Tongue (tissue), 2 donors: ENCODE results near the gene TAC3. TPM values are rescaled to one million over a fixed set of nuclear protein-coding genes. Genes with fewer than 3 reads are reported as not detected.
"Not testable (repeated sequence)": the region's sequence is repeated elsewhere in the genome, so short reads cannot be mapped to it uniquely, and the experiment has no call there.

ENCODE experiments used
- DNase-seq: peaks from one replicate; pipeline ENCODE4 v3.0.0-alpha.2; 2015
- total RNA-seq: library from RNA; depleted of rRNA; stranded (reverse); fragments of >200 nt; gene quantifications from one replicate; pipeline ENCODE4 v1.2.3, GENCODE V29; 2014

TAC3 gene
- total RNA-seq, 1 donor from 2014 or later, result not detected

DNA sequence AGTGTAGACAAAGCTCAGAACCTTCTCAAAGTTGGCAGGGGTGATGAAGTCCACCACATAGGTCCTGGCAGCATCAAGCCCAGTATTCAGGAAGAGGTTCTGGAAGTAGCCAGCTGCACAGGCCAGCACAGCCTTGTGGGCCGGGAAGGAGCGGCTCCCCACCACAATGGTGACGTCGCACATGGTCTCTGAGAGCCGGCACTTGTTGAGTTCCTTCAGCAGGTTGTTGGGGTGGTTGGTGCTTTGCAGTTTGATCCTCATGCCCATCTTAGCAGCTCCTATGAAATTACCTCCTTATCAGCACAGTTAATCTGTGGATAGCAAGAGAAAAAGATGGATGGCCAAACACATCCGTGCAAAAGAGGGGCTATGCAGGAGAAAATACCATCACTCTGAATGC lies 11.7 kb downstream of the TAC3 start:
- no peak for DNase-seq

DNA sequence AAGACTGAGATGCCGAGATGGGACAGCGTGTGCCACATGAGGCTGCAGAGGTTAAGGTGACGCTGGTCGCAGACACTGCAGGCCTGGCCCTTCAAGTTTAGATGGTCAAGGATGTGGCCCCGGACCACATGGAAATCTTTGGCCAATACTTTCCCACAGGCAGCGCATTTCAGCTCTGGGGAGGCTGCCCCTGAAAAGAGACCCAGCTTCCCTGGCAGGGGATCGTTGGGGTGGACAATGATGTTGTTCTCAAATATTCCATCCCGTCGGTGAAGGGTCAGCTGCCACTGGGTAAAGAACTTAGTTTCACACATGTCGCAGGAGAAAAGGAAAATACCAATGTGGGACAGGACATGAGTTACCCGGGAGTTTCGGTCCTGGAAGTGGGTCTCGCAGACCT lies 12.9 kb downstream of the TAC3 start:
- DNase-seq, result no peak

DNA sequence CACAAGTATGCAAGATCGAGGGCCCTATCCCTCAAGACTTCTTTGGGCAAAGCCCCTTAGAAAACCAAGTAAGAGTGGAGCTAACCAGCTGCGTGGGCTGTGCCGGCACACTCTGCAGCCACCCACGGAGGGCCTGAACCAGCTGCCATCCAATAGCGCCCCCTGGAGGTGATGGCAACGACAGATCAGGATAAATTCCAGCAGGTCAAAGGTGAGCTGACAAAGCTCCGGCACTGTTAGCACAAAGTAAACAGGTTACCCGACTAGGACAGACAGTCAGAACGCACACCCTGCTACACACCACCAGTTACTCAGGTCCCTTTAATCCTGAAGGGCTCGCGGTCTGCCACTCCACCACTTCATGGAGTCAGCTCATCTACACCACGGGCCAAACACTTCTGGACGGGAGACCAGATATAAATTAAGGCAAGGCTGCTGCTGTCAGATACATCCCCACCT lies 14.9 kb downstream of the TAC3 start:
- peak; percentile 52 for DNase-seq

DNA sequence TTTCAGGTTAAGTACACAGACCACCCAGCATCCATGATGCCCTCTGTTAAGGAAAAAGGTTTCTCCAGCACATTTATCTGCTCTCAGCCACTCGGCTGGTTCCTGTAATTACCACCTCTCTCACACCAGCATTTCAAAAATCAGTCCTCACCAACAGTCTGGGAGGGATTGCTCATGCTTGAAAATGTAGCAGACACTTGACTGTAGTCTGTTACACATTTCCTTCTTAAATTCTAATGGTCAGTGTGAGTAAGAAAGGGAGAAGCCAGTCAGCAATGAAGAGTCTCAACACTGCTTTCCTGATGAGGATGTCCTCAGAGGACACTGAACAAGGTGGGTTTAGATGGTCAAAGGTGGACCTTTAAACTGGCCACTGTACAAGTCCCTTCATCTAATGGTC lies 15.9 kb downstream of the TAC3 start:
- DNase-seq, result no peak

DNA sequence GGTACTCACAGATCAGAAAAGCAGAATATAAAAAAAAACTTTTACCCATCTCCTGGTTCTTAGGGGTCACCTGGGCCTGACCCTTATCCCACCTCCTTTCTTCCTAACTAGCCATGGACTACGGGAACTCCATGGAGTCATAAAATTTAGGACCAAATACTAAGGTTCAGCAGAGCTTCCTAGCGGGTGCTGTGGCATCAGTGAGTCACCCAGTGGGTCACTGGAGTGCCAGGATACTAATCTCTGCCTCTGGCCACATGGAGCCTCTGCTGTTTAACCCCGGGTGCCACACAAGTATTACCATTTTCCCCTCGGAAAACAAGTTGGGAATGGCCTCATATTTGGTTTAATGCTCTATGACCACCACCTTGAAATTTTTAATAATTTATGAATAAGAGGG lies 16.9 kb downstream of the TAC3 start:
- no peak for DNase-seq

DNA sequence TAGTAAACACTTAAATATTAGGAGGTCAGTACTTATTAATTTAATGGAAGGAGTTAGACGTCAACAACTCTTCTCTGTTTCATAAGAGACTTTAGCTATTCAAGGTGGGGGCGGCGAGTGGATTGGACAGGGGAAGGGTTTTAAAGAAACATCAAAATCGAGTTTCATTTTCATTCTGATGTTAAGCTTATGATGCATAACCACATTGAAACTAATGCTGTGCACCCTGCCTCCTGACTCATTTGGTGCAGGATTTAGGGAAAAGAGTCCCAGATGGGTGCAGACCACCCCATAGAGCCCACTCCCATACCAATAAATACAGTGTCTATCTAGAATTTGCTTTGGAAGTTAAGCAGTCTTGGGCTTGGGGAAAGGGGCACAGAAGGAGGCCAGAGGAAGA lies 17.3 kb downstream of the TAC3 start:
- no peak for DNase-seq

DNA sequence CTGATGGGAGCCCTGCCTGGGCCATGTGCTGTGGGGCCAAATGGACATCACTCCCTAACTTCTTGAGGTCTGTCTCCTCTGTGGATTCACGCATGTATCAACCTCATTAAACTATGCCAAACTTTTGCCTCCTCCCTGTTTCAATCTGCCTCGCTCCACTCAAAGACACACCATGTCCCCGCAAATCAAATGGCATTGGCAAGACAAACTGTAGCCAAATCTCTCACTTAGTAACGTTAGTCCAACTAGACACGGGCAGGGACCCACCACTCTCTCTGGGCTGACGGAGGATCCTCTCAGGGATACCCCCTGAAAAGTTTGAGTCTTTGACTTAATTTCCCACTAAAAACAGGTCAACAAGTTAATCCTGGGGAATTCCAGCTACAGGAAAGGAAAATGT lies 18.0 kb downstream of the TAC3 start:
- no peak for DNase-seq

DNA sequence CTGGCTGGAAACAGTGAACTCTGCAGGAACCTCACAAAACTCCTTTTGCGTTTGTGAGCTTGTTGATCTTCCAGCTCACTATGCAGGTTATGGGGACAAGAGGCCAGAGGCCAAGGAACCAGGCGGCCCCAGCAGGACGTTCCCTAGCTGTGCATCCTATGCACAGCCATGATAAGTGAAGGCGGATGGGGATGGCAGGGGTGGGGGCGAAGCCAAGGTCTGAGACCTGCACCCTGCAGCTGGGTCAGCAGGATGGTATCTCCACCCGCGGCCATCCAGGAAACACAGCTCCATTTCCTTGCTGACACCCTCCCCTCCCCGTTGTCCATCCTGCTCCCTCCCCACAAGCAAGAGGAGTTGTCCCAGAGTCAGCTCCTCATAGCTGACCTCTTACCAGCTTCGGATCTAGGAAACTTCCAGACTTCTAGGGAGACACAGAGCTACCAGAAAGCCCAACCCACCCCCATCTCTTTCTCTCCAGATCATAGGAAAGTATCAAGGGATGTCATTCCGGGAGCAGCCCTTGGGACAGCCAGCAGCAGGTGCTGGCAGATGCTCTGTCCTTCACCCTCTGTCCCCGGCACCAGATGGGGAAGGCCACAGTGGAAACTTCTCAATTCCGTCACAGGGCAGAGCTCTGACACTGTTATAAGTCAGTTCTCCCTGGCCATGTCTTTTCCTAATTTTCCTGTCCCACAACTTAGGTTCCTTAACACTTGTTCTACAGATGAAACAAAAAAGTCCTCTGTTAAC lies 19.4 kb downstream of the TAC3 start:
- DNase-seq, result no peak

DNA sequence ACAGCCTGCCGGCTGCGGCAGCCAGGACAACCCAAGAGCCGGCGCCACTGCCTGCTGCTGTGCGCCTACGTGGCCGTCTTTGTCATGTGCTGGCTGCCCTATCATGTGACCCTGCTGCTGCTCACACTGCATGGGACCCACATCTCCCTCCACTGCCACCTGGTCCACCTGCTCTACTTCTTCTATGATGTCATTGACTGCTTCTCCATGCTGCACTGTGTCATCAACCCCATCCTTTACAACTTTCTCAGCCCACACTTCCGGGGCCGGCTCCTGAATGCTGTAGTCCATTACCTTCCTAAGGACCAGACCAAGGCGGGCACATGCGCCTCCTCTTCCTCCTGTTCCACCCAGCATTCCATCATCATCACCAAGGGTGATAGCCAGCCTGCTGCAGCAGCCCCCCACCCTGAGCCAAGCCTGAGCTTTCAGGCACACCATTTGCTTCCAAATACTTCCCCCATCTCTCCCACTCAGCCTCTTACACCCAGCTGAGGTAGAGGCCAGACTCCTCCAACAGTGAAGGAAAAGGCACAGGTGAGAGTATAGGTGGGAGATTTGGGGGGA lies 20.3 kb downstream of the TAC3 start:
- no peak for DNase-seq

DNA sequence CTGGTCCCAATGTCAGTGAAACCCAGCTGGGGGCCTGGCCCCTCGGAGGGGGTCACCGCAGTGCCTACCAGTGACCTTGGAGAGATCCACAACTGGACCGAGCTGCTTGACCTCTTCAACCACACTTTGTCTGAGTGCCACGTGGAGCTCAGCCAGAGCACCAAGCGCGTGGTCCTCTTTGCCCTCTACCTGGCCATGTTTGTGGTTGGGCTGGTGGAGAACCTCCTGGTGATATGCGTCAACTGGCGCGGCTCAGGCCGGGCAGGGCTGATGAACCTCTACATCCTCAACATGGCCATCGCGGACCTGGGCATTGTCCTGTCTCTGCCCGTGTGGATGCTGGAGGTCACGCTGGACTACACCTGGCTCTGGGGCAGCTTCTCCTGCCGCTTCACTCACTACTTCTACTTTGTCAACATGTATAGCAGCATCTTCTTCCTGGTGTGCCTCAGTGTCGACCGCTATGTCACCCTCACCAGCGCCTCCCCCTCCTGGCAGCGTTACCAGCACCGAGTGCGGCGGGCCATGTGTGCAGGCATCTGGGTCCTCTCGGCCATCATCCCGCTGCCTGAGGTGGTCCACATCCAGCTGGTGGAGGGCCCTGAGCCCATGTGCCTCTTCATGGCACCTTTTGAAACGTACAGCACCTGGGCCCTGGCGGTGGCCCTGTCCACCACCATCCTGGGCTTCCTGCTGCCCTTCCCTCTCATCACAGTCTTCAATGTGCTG lies 21.0 kb downstream of the TAC3 start:
- DNase-seq, result no peak

DNA sequence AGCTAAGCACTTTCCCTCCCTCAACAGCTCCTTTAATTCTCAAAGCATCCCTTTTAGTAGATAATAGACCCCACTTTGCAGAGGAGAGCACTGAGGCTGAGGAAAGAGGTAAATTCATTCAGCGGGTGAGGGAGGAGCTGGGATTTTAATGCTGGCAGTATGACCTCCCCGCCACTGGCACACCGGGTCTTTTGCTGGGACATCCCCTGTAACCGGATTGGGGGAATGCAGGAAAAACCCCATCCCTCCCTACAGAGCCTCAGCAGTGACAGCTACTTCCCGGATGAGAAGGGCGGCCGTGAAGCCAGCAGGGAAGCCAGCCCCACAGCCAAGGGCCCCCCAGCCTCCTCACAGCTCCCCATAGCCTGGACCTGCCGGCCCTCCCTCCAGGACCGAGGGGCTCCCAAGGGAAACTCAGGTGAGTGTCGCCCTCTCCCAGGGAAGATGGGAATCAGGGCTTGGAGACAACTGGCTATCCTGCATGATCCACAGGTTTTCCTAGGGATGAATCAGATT lies 22.0 kb downstream of the TAC3 start:
- no peak for DNase-seq

DNA sequence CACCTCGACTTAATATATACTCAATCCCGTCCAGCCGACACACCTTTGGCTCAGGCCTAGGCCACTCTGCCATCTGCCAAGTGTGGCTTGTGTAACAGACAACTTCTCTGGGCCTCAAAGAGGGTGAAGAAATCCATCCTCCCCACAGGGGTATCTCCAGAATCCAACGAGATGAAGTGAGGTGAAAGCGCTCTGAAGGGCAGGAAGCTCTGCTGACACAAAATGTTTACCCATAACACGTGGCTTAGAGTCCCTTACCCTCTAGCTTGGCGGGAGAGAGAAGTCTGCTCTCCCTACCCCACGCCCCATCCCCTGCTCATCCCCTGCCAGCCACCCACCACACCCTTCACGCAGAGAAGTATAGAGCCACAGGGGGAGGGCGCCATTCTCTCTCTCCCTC lies 23.0 kb downstream of the TAC3 start:
- DNase-seq, result no peak

DNA sequence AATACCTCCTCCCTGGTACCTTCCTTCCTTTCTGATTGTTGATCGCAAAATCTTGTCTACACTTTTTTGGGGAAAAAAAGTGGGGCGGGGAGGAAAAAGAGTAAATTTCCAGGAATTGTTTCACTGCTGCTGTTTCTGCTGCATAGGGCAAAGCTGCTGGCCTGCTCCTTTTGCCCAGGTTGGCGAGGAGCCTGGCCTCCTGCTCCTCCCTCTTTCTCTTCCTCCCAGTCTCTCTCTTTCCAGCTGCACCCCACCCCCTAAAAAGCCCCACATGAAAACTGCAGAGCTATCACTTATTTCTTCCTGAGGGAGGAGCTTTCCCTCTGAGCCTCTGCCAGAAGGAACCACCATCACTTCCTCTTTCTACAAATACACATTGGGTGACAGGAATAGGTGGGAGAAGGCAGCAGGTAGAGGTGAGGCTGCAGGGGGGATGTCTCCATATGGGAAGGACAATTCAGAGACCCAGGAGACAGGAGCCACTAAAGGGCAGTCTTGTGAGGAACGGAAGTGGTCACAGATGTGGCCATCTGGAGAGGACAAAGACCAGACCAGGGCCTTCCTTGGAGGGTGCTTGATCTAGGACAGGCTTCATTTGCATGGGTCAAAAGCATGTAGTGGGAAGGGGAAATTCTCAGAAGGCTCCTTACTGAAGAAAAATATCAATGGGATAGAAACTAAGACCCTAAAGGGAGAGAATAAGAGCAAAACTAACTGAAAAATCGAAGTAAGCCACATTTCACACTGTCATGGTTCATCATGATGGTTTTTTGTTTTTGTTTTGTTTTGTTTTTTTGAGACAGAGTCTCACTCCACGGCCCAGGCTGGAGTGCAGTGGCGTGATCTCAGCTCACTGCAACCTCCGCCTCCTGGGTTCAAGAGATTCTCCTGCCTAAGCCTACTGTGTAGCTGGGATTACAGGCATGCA lies 24.7 kb downstream of the TAC3 start:
- DNase-seq, result no peak

DNA sequence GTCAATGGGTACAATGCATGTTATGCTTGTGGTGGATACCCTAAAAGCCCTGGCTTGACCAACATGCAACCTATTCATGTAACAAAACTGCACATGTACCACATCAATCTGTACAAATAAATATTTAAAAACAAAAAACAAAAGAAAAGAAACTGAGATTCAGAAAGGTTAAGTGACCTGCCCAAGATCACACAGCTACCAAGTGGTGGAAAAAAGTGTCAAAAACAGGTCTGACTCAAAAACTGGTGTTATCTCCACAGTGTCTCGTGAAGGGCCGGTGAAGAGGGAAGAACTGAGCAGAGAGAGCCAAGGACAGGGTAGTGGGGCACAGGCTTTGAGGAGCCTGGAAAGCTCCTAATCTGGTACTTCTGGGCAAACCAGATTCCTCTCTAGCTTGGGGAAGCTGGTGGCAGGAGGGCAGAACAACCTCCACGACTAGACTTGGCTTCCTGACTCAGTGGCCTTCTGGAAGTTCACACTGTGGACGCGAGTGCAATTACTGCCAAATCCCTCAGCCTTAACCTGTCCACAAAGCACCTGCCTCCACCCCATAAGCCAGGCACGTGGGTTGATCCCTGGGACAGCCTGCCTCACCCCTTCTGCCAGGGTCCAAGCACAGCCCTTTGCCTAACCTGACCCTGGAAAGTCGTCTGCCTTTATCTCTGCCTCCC lies 25.5 kb downstream of the TAC3 start:
- no peak for DNase-seq

DNA sequence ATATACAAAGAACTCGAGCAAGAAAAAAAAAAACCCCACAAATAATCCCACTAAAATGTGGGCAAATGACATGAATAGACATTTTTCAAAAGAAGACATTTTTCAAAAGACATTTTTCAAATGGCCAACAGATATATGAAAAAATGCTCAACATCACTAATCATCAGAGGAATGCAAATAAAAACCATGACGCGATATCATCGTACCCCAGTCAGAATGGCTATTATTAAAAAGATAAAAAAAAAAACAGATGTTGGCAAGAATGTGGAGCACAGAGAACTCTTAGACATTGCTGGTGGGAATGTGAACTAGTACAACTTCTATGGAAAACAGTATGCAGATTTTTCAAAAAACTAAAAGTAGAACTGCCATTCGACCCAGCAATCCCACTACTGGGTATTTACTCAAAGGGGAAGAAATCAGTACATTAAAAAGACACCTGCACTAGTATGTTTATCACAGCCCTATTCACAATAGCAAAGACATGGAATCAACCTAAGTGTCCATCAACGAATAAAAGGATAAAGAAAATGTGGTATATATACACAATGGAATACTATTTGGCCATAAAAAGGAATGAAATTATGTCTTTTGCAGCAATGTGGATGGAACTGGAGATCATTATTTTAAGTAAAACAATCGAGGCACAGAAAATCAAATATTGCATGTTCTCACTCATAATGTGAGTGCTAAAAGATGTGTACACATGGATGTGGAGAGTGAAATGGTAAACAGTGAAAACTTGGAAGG lies 26.3 kb downstream of the TAC3 start:
- no peak for DNase-seq

DNA sequence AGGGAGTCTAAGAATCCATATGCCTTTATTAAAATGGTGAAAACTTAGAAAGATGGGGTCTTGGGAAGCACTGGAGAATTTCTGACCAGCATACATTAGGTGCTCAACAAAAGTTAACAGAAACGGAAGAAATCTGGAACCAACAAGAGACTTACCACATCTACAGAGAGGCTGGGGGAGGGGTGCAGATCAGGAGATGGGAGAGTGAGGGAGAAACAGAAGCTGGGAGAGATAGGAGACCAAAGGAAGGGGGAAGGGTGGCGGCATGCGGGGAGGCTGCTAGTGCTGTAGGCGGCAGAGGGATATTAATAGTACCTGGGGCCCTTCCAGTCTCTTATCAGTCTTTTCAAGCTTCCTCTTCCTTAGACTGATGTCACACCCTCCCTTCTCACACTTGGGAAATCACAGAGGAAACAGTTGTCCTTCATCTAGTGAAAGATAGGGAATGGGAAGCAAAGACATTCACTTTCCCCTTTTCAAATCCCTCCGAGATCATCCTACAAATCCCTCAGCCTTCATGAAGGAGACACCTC lies 28.1 kb downstream of the TAC3 start:
- no peak for DNase-seq

DNA sequence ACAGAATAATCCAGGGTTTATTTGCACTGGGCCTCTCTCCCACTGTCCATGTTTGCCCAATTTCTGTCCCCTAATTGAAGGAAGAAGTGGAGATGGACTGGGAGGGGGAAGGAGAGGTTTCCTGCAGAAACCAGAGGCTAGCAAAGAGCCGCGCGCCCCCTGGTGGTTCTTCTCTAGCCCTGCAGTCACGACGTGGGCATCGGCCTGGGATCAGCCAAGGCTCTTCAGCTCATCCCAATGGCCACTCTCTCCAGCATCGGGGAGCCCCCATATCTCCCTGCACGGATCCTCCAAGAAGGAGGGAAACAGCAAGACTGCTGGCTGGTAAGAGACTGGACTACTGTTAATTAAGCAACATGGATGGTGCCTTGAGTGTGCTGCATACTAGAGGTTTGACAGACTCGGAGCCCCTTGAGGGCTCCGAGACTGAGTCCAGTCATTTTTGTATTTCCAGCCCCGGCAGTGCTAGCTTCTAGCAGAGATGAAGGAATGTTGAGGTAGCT lies 28.7 kb downstream of the TAC3 start:
- peak; percentile 90 for DNase-seq

DNA sequence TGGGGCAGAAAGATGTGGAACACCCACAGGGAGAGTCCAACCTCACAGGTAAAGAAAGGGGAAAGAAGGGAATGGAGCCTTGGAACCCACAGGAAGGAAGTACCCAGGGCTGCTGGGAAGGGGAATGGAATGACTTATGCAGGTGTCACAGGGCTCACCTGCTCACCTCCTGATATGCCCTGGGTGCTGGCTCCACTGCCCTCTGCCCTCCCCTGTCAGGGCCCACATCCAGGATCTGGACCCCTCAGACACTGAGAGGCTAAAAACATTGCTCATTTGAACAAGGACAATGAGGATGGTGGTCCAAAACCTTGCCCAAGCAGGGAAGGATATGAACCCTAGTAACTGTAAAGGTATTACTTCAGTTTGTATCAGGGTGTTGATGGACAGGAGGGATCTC lies 29.3 kb downstream of the TAC3 start:
- no peak for DNase-seq

DNA sequence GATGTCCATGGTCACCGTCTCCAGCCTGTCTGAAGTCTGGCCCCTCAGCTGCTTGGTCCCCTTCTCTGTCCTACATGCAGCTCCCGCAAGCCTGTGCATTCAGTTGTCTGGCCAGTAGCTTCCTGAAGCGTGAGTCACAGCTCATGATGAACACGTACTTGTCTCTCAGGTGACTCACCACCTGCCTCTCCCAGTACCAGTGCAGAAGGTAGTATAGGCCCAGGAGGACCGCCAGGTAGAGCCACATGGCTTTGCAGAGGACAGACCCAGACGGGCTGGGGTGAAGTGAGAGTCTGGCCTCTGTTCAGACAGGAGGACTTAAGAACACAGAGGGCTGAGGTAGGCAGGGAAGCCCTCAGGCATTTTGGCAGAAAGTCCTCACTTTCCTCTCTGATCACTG lies 30.6 kb downstream of the TAC3 start:
- DNase-seq, result not testable (repeated sequence)

DNA sequence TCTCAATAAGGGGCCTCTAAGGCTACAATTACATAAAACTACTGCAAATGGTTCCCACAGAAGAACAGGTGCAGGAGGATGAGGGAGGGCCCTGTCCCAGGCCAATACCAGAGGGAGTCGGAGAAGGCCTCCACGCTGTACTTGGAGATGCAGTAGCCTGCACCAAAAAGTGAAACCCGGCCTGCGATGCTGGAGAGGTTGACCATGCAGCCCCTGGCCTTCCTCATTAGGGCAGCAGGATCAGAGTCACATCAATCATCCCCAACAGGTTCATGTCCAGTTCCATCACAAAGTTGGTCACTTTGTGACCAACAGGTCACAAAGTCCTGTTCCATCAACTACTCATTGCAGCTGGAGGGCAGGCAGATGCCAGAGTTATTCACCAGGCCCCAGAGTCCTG lies 32.9 kb downstream of the TAC3 start:
- DNase-seq, result no peak
